ENCODE results near the gene QSOX2.

The QSOX2 gene

DNA sequence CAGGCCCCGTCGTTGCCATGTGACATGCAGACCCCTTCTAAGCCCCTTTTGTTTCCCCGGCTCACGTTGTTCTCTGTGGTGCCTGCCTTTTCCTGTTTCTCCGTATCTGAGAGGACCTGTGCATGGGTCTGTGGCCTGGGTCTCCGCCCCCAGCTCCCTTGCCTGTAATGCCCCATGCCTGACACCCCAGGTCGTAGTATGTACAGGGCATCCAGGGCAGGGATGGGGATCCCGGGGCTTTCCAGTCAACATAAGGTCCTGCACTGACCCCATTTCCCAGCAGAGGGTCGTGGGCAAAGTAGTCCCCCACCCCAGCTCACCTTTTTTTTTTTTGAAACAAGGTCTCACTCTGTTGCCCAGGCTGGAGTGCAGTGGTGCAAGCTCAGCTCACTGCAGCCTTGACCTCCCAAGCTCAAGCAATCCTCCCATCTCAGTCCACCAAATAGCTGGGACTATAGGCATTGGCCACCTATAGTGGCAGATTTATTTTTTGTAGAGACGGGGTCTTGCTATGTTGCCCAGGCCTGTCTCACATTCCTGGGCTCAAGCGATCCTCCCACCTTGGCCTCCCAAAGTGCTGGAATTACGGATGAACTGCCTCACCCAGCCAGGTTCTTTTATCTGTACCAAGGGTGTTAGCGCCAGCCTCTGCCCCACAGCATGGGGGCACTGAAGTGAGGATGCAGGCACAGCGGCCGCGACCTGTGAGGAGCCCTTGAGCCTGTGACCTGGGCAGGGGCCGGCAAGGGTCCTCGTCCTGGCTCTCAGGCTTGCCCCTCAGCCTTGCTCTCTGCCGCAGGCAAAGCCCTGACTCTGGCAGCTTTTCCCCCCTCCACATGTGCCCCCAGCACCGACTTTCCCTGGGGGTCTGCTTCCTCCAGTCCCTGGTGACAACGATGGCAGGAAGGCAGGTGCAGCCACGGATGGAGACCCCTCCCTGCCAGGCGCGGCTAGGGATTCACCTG, 19.1 kb upstream of the QSOX2 start:
- no peak for DNase-seq

GRCh38 chr9:136264031-136264430, 18.4 kb upstream of the QSOX2 start:
- DNase-seq, result peak; percentile 63

DNA sequence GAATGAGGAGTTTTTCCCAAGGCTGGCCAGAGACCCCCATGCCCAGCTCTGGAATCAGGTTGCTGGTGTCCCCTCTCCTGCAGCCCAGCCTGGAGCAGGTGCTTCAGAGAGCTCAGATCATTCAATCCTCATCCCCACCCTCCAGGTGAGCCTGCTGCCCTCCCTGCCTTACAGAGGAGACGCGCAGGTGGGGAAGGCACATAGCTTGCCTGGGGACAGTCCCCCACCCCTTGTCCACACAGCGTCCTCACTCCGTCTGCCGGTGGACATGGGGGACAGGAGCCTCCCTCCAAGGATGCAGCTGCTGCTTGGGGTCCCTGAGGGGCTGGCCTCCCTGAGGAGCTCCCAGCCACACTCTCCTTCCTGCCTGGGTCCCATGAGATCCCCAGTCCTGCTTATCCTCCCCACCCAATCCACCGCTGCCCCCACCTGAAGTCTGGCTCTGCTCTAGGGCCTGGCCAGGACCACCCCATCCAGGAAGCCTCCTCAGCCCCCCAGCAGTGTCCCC, 17.1 kb upstream of the QSOX2 start:
- DNase-seq, result no peak

DNA sequence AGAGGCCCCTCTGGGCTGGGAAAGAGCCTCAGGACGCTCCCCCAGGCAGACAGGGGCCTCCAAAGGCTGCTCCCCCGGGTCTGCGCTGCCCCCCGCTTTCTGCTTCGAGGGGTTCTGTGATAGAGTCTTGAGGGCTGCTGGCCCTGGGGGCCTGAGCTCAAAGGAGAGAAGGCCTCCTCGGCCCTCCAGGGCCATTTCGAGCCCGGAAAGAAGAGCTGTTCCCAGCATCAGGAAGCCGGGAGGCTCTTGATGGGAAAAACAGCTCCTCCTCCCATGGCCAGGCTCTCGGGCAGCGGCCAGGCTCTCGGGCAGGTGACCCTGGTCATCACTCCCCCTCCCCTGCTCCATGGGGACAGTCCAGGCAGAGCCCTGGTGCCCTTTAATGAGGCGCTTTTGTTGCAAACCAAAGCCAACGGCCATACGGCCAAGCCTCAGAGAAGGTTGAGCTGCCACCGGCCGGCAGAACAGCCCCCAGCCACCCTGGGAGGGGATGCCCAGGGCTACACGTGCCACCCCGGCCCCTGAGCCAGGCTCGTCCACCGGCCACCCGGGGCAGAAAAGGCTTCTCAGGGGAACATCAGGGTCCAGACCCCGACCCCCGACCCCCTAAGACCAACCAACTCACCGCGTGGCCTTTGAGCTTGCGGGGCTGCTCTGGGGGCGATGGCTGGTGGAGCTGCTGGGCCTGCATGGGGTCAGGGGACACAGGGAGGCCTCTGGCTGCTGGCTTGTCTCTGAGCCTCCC, 16.2 kb upstream of the QSOX2 start:
- DNase-seq, result no peak

- DNase-seq, result no peak
Measured at GRCh38 chr9:136260936-136261472, 15.4 kb upstream of the QSOX2 start.

DNA sequence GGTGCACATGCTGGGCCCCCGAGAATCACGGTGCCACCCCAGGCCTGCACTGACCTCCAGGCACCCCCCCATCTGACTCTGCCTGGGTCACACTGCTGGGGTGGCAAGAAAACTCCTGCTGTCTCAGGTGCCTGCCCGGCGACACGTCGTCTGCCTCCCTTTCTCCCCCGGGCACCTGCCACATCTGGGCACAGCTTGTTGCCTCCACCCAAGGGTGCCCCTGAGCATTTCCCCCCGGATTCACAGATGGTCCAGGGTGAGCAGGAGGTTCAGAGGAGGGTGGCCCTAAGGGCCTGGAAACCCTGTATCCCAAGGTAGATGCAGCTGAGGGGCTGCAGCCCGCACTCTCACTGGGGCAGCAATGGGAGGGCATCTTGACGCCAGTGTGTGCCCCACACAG, 14.9 kb upstream of the QSOX2 start:
- no peak for DNase-seq

DNA sequence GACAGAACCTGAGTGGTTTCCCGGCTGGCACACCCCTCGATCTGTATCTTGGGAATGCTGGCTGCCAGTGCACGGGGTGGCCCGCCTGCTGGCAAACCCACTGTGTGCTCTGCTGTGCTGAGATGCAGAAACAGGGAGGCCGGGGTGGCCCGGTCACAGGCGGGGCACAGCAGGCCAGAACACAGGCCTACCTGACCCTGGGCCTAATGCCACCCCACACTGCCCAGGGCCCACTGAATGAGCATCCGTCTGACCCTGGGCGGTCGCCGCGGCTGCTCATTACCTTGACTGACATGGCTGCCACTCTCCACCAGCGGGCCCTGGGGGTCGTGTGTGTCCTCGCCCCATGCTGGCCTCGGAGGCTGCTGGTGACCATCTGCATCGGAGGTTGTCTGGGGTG, 14.2 kb upstream of the QSOX2 start:
- no peak for DNase-seq

DNA sequence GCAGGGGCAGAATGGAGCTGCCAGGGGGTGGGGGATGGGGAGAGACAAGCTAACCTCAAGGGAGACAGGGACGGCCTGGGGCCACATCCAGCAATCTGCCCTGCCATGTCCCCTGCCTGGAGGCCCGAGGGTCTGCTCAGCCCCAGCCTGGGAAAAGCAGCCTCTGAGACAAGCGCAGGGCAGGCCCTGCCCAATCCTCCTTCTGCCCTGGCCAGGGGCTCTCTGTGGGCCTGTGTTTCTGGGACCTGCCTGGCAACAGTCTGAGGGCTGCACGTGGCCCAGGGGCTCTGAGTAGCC, 13.9 kb upstream of the QSOX2 start:
- DNase-seq, result no peak

DNA sequence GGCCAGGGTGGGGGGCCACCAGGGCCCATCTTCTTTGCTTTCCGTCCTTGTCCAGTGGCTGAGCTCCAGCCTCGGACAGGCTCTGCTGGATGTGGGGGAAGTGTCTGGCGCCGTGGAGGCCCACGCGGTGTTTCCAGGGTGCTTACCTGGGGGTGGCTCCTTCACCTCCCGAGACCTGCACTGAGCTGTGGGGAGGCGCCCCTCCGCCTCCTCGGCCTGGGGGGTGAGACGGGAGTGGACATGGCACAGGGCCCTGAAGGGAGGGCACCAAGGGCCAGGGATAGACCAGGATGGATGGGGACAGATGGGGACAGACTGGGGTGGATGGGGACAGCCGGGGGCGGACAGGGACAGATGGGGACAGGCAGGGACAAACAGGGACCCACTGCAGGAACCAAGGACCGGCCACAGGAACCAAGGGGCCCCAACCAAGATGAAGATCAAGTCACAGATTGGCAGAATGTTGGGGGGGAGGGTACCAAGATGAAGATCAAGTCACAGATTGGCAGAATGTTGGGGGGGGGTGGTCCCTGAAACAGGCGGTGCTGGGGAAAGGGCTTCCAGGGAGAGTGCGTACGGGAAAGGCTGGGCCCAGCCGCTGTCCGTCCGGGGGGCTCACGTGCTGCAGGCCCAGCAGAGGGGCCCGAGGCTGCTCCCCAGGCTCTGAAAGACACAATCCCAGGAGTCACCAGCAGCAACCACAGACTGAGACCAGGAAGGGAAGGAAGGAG, 13.3 kb upstream of the QSOX2 start:
- DNase-seq, result no peak

DNA sequence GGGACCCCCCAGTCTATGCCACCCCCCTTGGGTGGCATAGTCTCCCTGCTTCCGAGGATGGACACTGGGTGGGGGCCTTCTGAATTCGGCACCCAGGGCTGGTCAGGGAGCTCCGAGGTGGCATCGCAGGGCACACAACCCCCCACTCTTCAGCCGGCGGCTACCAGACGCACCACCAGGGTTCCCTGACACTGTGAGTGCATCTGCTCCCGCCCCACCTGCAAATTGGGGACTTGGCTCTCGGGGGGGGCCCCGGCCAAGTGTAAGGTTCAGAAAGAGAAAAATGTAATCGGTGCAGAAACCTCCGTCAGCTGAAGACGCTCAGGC, 12.7 kb upstream of the QSOX2 start:
- no peak for DNase-seq

DNA sequence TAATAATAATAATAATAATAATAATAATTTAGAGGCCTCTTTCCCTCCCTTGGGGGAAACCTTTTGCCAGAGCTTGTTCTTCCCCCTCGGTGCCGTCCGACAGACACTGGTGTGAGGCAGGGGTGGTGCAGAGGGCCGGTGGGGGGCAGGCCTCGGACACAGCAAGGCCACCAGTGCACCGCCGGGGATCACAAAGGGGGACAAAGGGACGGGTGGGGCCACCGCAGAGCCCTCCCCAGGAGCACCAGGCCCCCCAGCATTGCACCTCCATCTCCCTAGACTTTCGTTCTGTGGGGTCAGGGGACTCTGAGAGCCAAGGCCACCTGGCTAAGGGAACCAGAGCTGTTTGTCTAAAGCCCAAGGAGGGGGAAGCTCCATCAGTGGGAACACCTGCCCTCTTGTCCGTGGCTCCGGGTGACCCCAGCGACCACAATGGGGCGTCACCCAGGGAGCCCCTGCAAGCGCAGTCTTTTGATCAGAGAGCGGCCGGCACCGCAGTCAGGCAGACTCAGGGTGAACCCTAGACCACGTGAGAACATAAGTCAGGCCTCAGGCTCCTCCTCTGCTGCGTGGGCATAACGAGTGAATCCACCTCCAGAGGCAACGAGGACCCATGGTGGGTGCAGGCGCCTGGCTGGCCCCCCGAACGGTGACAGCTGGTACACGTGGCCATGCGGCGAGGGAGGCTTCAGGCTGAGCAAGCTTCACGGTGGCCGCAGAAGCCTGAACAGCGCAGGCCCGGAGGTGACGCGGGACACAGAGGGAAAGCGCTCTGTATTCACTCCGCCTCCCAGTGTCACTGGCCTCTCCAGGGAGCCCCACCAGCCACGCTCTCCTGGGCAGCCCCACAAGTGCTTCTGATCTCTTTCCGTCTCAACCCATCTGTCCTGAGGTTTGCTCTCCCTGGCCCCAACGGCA, 12.0 kb upstream of the QSOX2 start:
- DNase-seq, result peak; percentile 41

- no peak for DNase-seq
Measured at GRCh38 chr9:136255896-136256890, 10.6 kb upstream of the QSOX2 start.

DNA sequence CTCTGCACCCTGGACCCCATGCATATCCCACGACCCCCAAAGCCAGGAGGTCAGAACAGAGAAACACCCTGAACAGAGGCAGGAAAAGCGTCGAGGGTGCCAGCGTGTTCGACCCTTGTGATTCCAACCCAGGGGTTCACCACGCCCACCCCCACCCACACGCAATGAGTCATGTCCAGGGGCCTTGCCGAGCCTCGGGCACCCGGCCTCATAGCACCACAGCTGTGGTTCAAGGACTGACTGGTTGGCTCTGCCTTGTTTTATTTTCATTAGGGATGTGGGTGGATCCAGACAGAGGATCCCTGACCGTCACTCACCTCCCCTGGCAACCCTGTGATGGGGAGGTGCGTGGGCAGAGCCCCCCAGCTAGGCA, 9.5 kb upstream of the QSOX2 start:
- no peak for DNase-seq

GRCh38 chr9:136254381-136255165, 9.0 kb upstream of the QSOX2 start:
- no peak for DNase-seq

DNA sequence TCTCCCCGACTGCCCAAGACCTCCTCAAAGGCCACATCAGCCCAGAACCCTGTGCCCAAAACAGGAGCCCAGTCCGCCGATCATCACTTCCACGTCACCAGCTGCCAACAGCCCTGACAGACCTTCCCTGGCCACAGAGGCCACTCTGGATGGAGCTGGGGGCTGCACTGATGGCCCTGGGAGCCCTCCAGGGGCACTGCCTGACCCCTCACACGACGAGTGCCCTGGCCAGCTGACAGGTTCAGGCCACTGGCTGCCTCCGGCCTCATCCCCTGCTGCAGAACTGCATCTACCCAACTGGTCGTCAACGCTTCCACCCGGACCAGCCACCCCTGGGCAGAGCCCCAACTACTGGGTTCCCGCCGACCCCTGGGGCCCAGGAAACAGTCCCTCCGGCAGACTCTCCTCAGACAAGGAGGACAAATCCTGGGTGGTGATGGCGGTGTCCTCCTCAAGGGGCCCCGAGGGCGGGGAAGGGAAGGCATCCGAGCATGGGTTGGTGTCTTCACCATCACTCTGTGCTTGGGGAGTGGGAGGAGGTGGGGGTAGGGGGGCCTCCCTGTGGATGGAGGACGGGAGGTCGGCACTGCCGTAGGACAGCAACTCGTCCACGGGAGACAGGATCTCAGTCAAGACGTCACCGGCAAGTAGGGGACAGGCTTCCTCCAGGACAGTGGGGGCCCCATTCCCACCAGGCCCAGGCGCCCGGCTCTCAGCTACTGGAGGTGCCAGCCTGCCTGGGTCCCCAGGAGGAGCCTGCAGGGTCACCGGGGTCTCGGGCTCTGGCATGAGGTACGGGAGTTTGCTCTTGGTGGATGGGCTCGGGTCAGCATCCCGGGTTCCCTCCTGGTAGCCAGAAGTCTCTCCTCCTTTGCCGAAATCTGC, 7.9 kb upstream of the QSOX2 start:
- no peak for DNase-seq

DNA sequence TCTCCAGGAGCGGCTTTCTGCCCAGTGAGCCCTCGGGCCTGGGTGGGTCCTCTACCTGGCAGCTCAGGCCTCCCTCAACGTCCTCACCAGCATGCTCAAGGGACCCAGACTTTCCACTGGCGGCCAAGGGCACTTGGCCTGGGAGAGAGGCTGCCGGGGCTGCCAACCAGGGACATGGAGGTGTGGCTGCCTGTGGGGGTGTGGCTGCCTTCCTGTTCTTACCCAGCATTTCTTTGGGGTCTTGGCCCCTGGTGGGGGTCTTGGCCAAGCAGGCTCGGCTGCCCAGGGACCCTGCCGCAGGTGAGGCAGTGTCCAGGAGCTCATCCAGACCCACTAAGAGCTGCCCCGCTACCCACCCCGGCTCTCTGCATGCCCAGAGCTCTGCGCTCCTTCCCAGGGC, 7.2 kb upstream of the QSOX2 start:
- no peak for DNase-seq

DNA sequence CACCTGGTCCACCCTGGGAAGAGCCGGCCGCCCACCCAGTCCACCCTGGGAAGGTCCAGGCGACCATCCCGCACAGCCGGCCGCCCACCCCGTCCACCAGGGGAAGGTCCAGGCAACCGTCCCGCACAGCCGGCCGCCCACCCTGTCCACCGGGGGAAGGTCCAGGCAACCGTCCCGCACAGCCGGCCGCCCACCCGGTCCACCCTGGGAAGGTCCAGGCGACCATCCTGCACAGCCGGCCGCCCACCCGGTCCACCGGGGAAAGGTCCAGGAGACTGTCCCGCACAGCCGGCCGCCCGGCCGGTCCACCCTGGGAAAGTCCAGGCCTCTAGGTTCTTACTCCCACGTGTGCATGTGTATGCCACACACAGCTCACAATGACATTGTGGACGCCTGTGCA, 6.7 kb upstream of the QSOX2 start:
- no peak for DNase-seq

DNA sequence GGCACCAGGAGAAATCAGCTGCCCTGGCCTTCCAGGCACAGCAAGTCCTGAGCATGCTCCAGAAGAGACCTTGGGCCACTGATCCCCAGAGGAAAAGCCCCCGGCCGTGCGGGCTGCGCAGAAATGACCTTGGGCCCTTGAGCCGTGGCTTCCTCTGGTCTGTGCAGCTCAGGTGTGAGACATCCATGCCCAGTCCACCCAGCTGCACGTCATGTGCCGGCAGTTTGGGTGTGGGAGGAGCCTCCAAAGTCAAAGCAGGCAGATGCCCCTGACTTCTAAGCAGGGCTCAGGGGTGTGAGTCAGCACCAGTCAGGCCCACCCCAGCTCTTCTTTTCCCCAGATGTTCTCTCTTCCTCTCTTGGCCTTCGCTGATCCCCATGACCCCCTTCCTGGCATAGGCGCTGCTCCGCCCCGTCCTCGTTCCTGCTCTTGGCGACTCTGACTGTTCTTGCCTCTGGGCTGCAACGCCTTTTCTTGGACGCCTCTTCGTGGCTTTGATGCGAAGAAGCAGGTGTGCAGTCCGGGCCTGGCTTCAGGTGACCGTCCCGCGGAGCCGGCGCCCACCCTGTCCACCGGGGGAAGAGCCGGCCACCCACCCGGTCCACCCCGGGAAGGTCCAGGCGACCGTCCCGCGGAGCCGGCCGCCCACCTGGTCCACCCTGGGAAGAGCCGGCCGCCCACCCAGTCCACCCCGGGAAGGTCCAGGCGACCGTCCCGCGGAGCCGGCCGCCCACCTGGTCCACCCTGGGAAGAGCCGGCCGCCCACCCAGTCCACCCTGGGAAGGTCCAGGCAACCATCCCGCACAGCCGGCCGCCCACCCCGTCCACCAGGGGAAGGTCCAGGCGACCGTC, 5.9 kb upstream of the QSOX2 start:
- DNase-seq, result no peak

Measured in retina (tissue), 1 donor.